WTC11 (cell line): ENCODE measurements around the gene U2AF2. TPM values are rescaled to one million over a fixed set of nuclear protein-coding genes. Genes with fewer than 3 reads are reported as not detected.

Experiments used
- ATAC-seq: fragments of 200-7000 bp; cut with Tn5 transposase; 2 replicates; pipeline ENCODE4 v1.10.0; 2021; ENCODE audit warnings: mild to moderate bottlenecking, moderate library complexity
- CTCF ChIA-PET: fragments of 300-600 bp; sonication (Branson Sonifier 250); formaldehyde crosslinking; loops from one replicate; lab custom pipeline; 2021; ENCODE audit warnings: antibody characterized with exemption; lab: Charles Lee
- POLR2A ChIA-PET: fragments of 350-600 bp; sonication (Branson Sonifier 250); formaldehyde crosslinking; loops from one replicate; lab custom pipeline; 2021; ENCODE audit warnings: antibody characterized with exemption; lab: Charles Lee
- DNase-seq: peaks from one replicate; pipeline ENCODE4 v3.0.0; 2021; ENCODE audit warnings: low spot score
- H3K27ac Mint-ChIP-seq: 2 replicates; pipeline ENCODE4 v1.8.0; 2021; ENCODE audit warnings: mixed read lengths
- H3K27me3 Mint-ChIP-seq: 2 replicates; pipeline ENCODE4 v1.8.0; 2021; ENCODE audit warnings: low read depth, mild to moderate bottlenecking, moderate library complexity, mixed read lengths
- H3K36me3 Mint-ChIP-seq: 2 replicates; pipeline ENCODE4 v1.8.0; 2021; ENCODE audit warnings: mixed read lengths
- H3K4me1 Mint-ChIP-seq: 2 replicates; pipeline ENCODE4 v1.8.0; 2022; ENCODE audit warnings: mixed read lengths
- H3K4me3 Mint-ChIP-seq: 2 replicates; pipeline ENCODE4 v1.8.0; 2021; ENCODE audit warnings: mild to moderate bottlenecking, moderate library complexity, mixed read lengths
- H3K9me3 Mint-ChIP-seq: 2 replicates; pipeline ENCODE4 v1.8.0; 2021; ENCODE audit warnings: mixed read lengths
- AFF4 ChIP-seq: sonication (generic); formaldehyde crosslinking; IDR thresholded peaks from 2 replicates; pipeline ENCODE4 v1.8.1; 2023; ENCODE audit warnings: mild to moderate bottlenecking, missing genetic modification reagents, borderline replicate concordance
- CDX4 ChIP-seq: fragments of 250-450 bp; sonication (Bioruptor Pico); IDR thresholded peaks from 2 replicates; pipeline ENCODE4 v1.9.0; 2021; ENCODE audit warnings: moderate library complexity, mild to moderate bottlenecking, inconsistent platforms, borderline replicate concordance
- CREB1 ChIP-seq: sonication (generic); formaldehyde crosslinking; IDR thresholded peaks from 2 replicates; pipeline ENCODE4 v1.8.0; 2023; ENCODE audit warnings: mild to moderate bottlenecking, missing genetic modification reagents
- ERG ChIP-seq: fragments of 250-450 bp; sonication (Bioruptor Pico); IDR thresholded peaks from 2 replicates; pipeline ENCODE4 v1.8.0; 2021; ENCODE audit warnings: mild to moderate bottlenecking
- ETV6 ChIP-seq: sonication (generic); formaldehyde crosslinking; IDR thresholded peaks from 2 replicates; pipeline ENCODE4 v1.8.1; 2022; ENCODE audit warnings: mild to moderate bottlenecking, missing genetic modification reagents
- FOXP1 ChIP-seq: sonication (generic); formaldehyde crosslinking; IDR thresholded peaks from 2 replicates; pipeline ENCODE4 v1.8.0; 2022; ENCODE audit warnings: missing genetic modification reagents, mild to moderate bottlenecking, moderate library complexity, borderline replicate concordance
- GRHL2 ChIP-seq: fragments of 250-450 bp; sonication (Bioruptor Pico); IDR thresholded peaks from 2 replicates; pipeline ENCODE4 v1.8.0; 2022; ENCODE audit warnings: mild to moderate bottlenecking, moderate library complexity; ENCODE audit not compliant: insufficient replicate concordance, severe bottlenecking
- GTF2I ChIP-seq: fragments of 250-450 bp; sonication (Bioruptor Pico); conservative IDR thresholded peaks from 2 replicates; pipeline ENCODE4 v1.4.0; 2021; ENCODE audit warnings: mild to moderate bottlenecking
- JUN ChIP-seq: sonication (generic); formaldehyde crosslinking; IDR thresholded peaks from 2 replicates; pipeline ENCODE4 v1.8.0; 2023; ENCODE audit warnings: mild to moderate bottlenecking, missing genetic modification reagents
- KAT7 ChIP-seq: sonication (generic); formaldehyde crosslinking; IDR thresholded peaks from 2 replicates; pipeline ENCODE4 v1.8.1; 2023; ENCODE audit warnings: missing genetic modification reagents, mild to moderate bottlenecking, borderline replicate concordance
- NR2C2 ChIP-seq: sonication (generic); formaldehyde crosslinking; IDR thresholded peaks from 2 replicates; pipeline ENCODE4 v1.8.0; 2022; ENCODE audit warnings: mild to moderate bottlenecking, missing genetic modification reagents
- OVOL2 ChIP-seq: fragments of 250-450 bp; sonication (Bioruptor Pico); IDR thresholded peaks from 2 replicates; pipeline ENCODE4 v1.9.0; 2021; ENCODE audit warnings: mild to moderate bottlenecking, borderline replicate concordance
- PRDM15 ChIP-seq: sonication (generic); formaldehyde crosslinking; IDR thresholded peaks from 2 replicates; pipeline ENCODE4 v1.8.0; 2022; ENCODE audit warnings: missing genetic modification reagents
- SOX15 ChIP-seq: fragments of 250-450 bp; sonication (Bioruptor Pico); IDR thresholded peaks from 2 replicates; pipeline ENCODE4 v1.9.0; 2021; ENCODE audit warnings: mild to moderate bottlenecking
- ZNF219 ChIP-seq: sonication (generic); formaldehyde crosslinking; IDR thresholded peaks from 2 replicates; pipeline ENCODE4 v1.8.0; 2023; ENCODE audit warnings: missing genetic modification reagents, mild to moderate bottlenecking, borderline replicate concordance
- ZNF263 ChIP-seq: sonication (generic); formaldehyde crosslinking; IDR thresholded peaks from 2 replicates; pipeline ENCODE4 v1.8.1; 2022; ENCODE audit warnings: low read depth, mild to moderate bottlenecking, moderate library complexity, missing genetic modification reagents
- ZNF416 ChIP-seq: fragments of 250-450 bp; sonication (Bioruptor Pico); IDR thresholded peaks from 2 replicates; pipeline ENCODE4 v1.9.0; 2021; ENCODE audit warnings: mild to moderate bottlenecking, inconsistent platforms
- total RNA-seq: library from RNA; stranded (reverse); gene quantifications from 3 replicates; pipeline ENCODE4 v1.2.3, GENCODE V29; 2021
- TF ChIP-seq, protein P1 (sequence below): sonication (generic); formaldehyde crosslinking; IDR thresholded peaks from 2 replicates; pipeline ENCODE4 v1.8.0; 2022; ENCODE audit warnings: mild to moderate bottlenecking, missing genetic modification reagents
- TF ChIP-seq, protein P2 (sequence below): fragments of 250-450 bp; sonication (Bioruptor Pico); IDR thresholded peaks from 2 replicates; pipeline ENCODE4 v1.9.0; 2021; ENCODE audit warnings: mild to moderate bottlenecking, borderline replicate concordance

Gene U2AF2
- total RNA-seq, 1 experiment from 2014 or later: 302 TPM

- no peak overlapping the region for H3K4me3 Mint-ChIP-seq
- no peaks in the 10 kb centered on the region for H3K9me3 Mint-ChIP-seq
- POLR2A ChIA-PET: no interaction called here
- no peak for TF ChIP-seq GRHL2 (CRISPR knock-in tag)
- TF ChIP-seq AFF4: no peak
- TF ChIP-seq OVOL2 (CRISPR knock-in tag): no peak
- no peak for TF ChIP-seq GTF2I (CRISPR knock-in tag)
- no peak for TF ChIP-seq CDX4
- no peak for TF ChIP-seq SOX15 (CRISPR knock-in tag)
- no peak for TF ChIP-seq KAT7 (CRISPR knock-in tag)
- no peak for TF ChIP-seq CREB1
- TF ChIP-seq, all 79 proteins: peak for 0
- ATAC-seq (no peak), DNase-seq (no peak)
- H3K36me3 Mint-ChIP-seq: peaks cover 29% of the 10 kb centered on the region
- no peaks in the 10 kb centered on the region for H3K27me3 Mint-ChIP-seq
- H3K27ac Mint-ChIP-seq: no peak overlapping the region
- CTCF ChIA-PET: interaction anchor here (1.0 kb wide), 1 partner anchor 25 kb away, joined by 3 read pairs; no protein-coding TSS in a partner anchor
- H3K4me1 Mint-ChIP-seq: no peaks in the 10 kb centered on the region
Observed at GRCh38 chr19:55696301-55697068, 41.6 kb downstream of the U2AF2 start.

GRCh38 chr19:55697069-55697440 is 42.2 kb downstream of the U2AF2 start:
- Mint-ChIP-seq H3K36me3 (peaks cover 31% of the 10 kb centered on the region), H3K27ac (no peak overlapping the region)
- POLR2A ChIA-PET: no interaction called here
- TF ChIP-seq, protein P1, sequence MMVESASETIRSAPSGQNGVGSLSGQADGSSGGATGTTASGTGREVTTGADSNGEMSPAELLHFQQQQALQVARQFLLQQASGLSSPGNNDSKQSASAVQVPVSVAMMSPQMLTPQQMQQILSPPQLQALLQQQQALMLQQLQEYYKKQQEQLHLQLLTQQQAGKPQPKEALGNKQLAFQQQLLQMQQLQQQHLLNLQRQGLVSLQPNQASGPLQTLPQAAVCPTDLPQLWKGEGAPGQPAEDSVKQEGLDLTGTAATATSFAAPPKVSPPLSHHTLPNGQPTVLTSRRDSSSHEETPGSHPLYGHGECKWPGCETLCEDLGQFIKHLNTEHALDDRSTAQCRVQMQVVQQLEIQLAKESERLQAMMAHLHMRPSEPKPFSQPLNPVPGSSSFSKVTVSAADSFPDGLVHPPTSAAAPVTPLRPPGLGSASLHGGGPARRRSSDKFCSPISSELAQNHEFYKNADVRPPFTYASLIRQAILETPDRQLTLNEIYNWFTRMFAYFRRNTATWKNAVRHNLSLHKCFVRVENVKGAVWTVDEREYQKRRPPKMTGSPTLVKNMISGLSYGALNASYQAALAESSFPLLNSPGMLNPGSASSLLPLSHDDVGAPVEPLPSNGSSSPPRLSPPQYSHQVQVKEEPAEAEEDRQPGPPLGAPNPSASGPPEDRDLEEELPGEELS (CRISPR knock-in tag): no peak
- TF ChIP-seq PRDM15: no peak
- no peak for TF ChIP-seq ZNF263 (CRISPR knock-in tag)
- no peak for TF ChIP-seq ERG (CRISPR knock-in tag)
- TF ChIP-seq, protein P2, sequence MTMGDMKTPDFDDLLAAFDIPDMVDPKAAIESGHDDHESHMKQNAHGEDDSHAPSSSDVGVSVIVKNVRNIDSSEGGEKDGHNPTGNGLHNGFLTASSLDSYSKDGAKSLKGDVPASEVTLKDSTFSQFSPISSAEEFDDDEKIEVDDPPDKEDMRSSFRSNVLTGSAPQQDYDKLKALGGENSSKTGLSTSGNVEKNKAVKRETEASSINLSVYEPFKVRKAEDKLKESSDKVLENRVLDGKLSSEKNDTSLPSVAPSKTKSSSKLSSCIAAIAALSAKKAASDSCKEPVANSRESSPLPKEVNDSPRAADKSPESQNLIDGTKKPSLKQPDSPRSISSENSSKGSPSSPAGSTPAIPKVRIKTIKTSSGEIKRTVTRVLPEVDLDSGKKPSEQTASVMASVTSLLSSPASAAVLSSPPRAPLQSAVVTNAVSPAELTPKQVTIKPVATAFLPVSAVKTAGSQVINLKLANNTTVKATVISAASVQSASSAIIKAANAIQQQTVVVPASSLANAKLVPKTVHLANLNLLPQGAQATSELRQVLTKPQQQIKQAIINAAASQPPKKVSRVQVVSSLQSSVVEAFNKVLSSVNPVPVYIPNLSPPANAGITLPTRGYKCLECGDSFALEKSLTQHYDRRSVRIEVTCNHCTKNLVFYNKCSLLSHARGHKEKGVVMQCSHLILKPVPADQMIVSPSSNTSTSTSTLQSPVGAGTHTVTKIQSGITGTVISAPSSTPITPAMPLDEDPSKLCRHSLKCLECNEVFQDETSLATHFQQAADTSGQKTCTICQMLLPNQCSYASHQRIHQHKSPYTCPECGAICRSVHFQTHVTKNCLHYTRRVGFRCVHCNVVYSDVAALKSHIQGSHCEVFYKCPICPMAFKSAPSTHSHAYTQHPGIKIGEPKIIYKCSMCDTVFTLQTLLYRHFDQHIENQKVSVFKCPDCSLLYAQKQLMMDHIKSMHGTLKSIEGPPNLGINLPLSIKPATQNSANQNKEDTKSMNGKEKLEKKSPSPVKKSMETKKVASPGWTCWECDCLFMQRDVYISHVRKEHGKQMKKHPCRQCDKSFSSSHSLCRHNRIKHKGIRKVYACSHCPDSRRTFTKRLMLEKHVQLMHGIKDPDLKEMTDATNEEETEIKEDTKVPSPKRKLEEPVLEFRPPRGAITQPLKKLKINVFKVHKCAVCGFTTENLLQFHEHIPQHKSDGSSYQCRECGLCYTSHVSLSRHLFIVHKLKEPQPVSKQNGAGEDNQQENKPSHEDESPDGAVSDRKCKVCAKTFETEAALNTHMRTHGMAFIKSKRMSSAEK (CRISPR knock-in tag): no peak
- no peak for TF ChIP-seq NR2C2 (CRISPR knock-in tag)
- no peak for TF ChIP-seq ZNF416
- no peak for TF ChIP-seq JUN (CRISPR knock-in tag)
- TF ChIP-seq ZNF219: no peak
- no peak for TF ChIP-seq ETV6 (CRISPR knock-in tag)
- no peak for TF ChIP-seq FOXP1

More at GRCh38 chr19:55697069-55697440, 42.2 kb downstream of the U2AF2 start:
- no peaks in the 10 kb centered on the region for H3K27me3 Mint-ChIP-seq
- ATAC-seq (no peak), DNase-seq (no peak)
- CTCF ChIA-PET: interaction anchor here (0.6 kb wide), 1 partner anchor 79 kb away, joined by 3 read pairs; no protein-coding TSS in a partner anchor
- no peak overlapping the region for H3K4me3 Mint-ChIP-seq
- H3K4me1 Mint-ChIP-seq: no peaks in the 10 kb centered on the region
- no peaks in the 10 kb centered on the region for H3K9me3 Mint-ChIP-seq
